Neural progenitor cell (in vitro differentiated cells): ENCODE data around the gene TOR3A. TPM values are rescaled to one million over a fixed set of nuclear protein-coding genes. Genes with fewer than 3 reads are reported as not detected.

Experiments
- DNase-seq: peaks from one replicate; pipeline ENCODE4 v3.0.0-alpha.2; 2016; ENCODE audit warnings: low spot score
- H2AFZ ChIP-seq: fragments of 200-600 bp; sonication (generic); replicated peaks from 2 replicates; pipeline ENCODE4 v1.6.1; 2016; ENCODE audit warnings: antibody characterized with exemption
- H3F3A ChIP-seq: fragments of 200-600 bp; sonication (generic); 2 replicates; pipeline ENCODE4 v1.6.1; 2016; ENCODE audit warnings: antibody characterized with exemption, low read depth
- H3K27ac ChIP-seq: fragments of 200-600 bp; sonication (generic); 2 replicates; pipeline ENCODE4 v1.5.1; 2016; ENCODE audit warnings: mild to moderate bottlenecking
- H3K27me3 ChIP-seq: fragments of 200-600 bp; sonication (generic); 2 replicates; pipeline ENCODE4 v1.6.1; 2016; ENCODE audit warnings: mild to moderate bottlenecking, moderate library complexity
- H3K36me3 ChIP-seq: fragments of 200-600 bp; sonication (generic); 2 replicates; pipeline ENCODE4 v1.5.1; 2016
- H3K4me1 ChIP-seq: fragments of 200-600 bp; sonication (generic); 2 replicates; pipeline ENCODE4 v1.6.1; 2016; ENCODE audit warnings: mixed run types
- H3K4me2 ChIP-seq: fragments of 200-600 bp; sonication (generic); 2 replicates; pipeline ENCODE4 v1.6.1; 2016
- H3K4me3 ChIP-seq: fragments of 200-600 bp; sonication (generic); 2 replicates; pipeline ENCODE4 v1.5.1; 2016
- H3K79me2 ChIP-seq: fragments of 200-600 bp; sonication (generic); 2 replicates; pipeline ENCODE4 v1.6.1; 2016; ENCODE audit warnings: low read depth
- H3K9ac ChIP-seq: fragments of 200-600 bp; sonication (generic); 2 replicates; pipeline ENCODE4 v1.6.1; 2016
- H3K9me3 ChIP-seq: fragments of 200-600 bp; sonication (generic); 2 replicates; pipeline ENCODE4 v1.5.1; 2016; ENCODE audit warnings: low read depth
- H4K20me1 ChIP-seq: fragments of 200-600 bp; sonication (generic); 2 replicates; pipeline ENCODE4 v1.6.1; 2016; ENCODE audit warnings: low read depth
- H3K27ac Mint-ChIP-seq: 3 replicates; pipeline ENCODE4 v1.8.0; 2021; ENCODE audit warnings: mixed read lengths
- H3K27me3 Mint-ChIP-seq: 2 replicates; pipeline ENCODE4 v1.8.0; 2022; ENCODE audit warnings: low read depth, mild to moderate bottlenecking, inconsistent platforms, moderate library complexity, mixed read lengths; ENCODE audit not compliant: insufficient read depth
- H3K36me3 Mint-ChIP-seq: 3 replicates; pipeline ENCODE4 v1.8.0; 2021; ENCODE audit warnings: mixed read lengths
- H3K4me1 Mint-ChIP-seq: 3 replicates; pipeline ENCODE4 v1.8.0; 2021; ENCODE audit warnings: mixed read lengths
- H3K4me3 Mint-ChIP-seq: 3 replicates; pipeline ENCODE4 v1.8.0; 2021; ENCODE audit warnings: mild to moderate bottlenecking, moderate library complexity, mixed read lengths
- H3K9me3 Mint-ChIP-seq: 3 replicates; pipeline ENCODE4 v1.8.0; 2020; ENCODE audit warnings: mixed read lengths
- EZH2 ChIP-seq: fragments of 200-600 bp; sonication (generic); IDR thresholded peaks from 2 replicates; pipeline ENCODE4 v1.6.1; 2017; ENCODE audit warnings: antibody characterized with exemption, mild to moderate bottlenecking, moderate library complexity
- EZH2phosphoT487 ChIP-seq: fragments of 200-600 bp; sonication (generic); IDR thresholded peaks from 2 replicates; pipeline ENCODE4 v1.6.1; 2017; ENCODE audit warnings: antibody characterized with exemption
- total RNA-seq: library from RNA; depleted of rRNA; stranded (reverse); fragments of >200 nt; gene quantifications from 2 replicates; pipeline ENCODE4 v1.2.3, GENCODE V29; 2015; ENCODE audit warnings: low replicate concordance
- TF ChIP-seq, protein P1 (sequence below): fragments of 200-600 bp; sonication (generic); IDR thresholded peaks from 2 replicates; pipeline ENCODE4 v1.5.1; 2017; ENCODE audit warnings: antibody characterized with exemption, mild to moderate bottlenecking

Gene TOR3A, protein sequence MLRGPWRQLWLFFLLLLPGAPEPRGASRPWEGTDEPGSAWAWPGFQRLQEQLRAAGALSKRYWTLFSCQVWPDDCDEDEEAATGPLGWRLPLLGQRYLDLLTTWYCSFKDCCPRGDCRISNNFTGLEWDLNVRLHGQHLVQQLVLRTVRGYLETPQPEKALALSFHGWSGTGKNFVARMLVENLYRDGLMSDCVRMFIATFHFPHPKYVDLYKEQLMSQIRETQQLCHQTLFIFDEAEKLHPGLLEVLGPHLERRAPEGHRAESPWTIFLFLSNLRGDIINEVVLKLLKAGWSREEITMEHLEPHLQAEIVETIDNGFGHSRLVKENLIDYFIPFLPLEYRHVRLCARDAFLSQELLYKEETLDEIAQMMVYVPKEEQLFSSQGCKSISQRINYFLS
- 17.3 and 18.2 TPM in 2 replicates for total RNA-seq

DNA sequence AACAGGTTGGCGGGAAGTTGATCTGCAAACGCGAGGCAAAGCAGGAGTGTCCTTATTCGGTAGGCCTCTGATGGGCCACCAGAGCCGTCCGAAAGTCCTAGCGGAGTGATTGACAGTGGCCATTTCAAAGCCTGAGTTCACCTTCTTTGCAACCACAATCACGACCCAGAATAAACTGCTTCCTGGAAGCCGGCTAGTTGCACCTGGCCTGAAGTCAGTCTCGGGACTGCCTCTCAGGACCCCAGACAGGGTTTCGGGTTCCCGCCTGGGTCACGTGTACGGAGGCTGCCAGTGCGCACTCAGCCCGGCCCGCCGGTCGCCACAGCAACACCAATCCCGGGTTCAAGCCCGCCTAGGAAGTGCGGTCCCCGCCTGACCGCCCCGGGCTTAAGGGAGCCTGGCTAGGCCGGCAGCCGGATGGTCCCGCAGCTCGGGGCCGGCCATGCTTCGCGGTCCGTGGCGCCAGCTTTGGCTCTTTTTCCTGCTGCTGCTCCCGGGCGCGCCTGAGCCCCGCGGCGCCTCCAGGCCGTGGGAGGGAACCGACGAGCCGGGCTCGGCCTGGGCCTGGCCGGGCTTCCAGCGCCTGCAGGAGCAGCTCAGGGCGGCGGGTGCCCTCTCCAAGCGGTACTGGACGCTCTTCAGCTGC, at the start of gene TOR3A:
TSS of gene TOR3A (plus strand) at position 384 of the 646 bp plus-strand sequence. CDS start at position 443, 59 bp downstream.
- peak within 1 kb of the TSS; percentile 90 for H3K4me2 ChIP-seq
- H3K4me1 Mint-ChIP-seq: peaks cover 18% of the 10 kb centered on the region
- H3K36me3 ChIP-seq: no peaks in the 10 kb centered on the region
- H3K27ac Mint-ChIP-seq: peak within 1 kb of the TSS; percentile 39
- H3K79me2 ChIP-seq: no peaks in the 10 kb centered on the region
- peaks cover 3% of the 10 kb centered on the region for H3K27me3 Mint-ChIP-seq
- no peaks in the 10 kb centered on the region for H3K9me3 ChIP-seq
- peak; percentile 94 for DNase-seq
- no peaks in the 10 kb centered on the region for H4K20me1 ChIP-seq
- peaks cover 11% of the 10 kb centered on the region for H3K27me3 ChIP-seq
- peak within 1 kb of the TSS; percentile 94 for H3K4me3 Mint-ChIP-seq
- peak within 1 kb of the TSS; percentile 34 for H3K9ac ChIP-seq
- H3K9me3 Mint-ChIP-seq: no peaks in the 10 kb centered on the region
- TF ChIP-seq, protein P1, sequence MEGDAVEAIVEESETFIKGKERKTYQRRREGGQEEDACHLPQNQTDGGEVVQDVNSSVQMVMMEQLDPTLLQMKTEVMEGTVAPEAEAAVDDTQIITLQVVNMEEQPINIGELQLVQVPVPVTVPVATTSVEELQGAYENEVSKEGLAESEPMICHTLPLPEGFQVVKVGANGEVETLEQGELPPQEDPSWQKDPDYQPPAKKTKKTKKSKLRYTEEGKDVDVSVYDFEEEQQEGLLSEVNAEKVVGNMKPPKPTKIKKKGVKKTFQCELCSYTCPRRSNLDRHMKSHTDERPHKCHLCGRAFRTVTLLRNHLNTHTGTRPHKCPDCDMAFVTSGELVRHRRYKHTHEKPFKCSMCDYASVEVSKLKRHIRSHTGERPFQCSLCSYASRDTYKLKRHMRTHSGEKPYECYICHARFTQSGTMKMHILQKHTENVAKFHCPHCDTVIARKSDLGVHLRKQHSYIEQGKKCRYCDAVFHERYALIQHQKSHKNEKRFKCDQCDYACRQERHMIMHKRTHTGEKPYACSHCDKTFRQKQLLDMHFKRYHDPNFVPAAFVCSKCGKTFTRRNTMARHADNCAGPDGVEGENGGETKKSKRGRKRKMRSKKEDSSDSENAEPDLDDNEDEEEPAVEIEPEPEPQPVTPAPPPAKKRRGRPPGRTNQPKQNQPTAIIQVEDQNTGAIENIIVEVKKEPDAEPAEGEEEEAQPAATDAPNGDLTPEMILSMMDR: no peak
- no peak for TF ChIP-seq EZH2
- no peak for TF ChIP-seq EZH2phosphoT487
- H3F3A ChIP-seq: peaks cover 12% of the 10 kb centered on the region
- peak within 1 kb of the TSS; percentile 71 for H3K4me3 ChIP-seq
- H3K36me3 Mint-ChIP-seq: peaks cover 4% of the 10 kb centered on the region
- H3K4me1 ChIP-seq: no peaks in the 10 kb centered on the region
- H2AFZ ChIP-seq: peak within 1 kb of the TSS; percentile 91
- no peak within 1 kb of the TSS for H3K27ac ChIP-seq

DNA sequence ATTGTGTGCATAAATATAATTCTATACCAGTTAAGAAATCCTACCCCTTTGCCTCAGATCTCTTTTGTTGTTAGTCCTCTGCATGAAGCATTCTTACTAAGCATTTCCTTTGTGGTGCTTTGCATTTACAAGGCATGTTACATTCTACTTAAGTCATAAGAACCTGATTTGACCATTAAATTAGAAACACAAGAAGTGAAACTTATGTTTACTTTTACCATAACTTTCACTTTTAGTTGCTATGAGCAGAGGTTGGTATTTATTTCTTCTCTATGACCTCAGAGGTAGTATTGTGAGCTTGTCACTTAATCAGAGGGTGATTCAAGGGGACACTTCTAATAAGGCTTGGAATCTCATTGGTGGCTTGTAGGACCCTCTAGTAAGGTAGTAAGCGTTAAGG, 47.1 kb upstream of the TOR3A start:
- no peak overlapping the region for H3K4me3 Mint-ChIP-seq
- Histone ChIP-seq H3K79me2 (peaks cover 97% of the 10 kb centered on the region), H3K27me3 (no peaks in the 10 kb centered on the region), H3K36me3 (no peaks in the 10 kb centered on the region), H3K4me1 (peaks cover 12% of the 10 kb centered on the region), H3K4me3 (no peak overlapping the region), H3K9ac (no peak overlapping the region), H3K4me2 (no peak overlapping the region), H3K9me3 (no peaks in the 10 kb centered on the region), H3F3A (no peaks in the 10 kb centered on the region), H2AFZ (no peak overlapping the region), H3K27ac (no peak overlapping the region), H4K20me1 (peaks cover 33% of the 10 kb centered on the region)
- H3K36me3 Mint-ChIP-seq: peaks cover 16% of the 10 kb centered on the region
- DNase-seq: no peak
- TF ChIP-seq EZH2phosphoT487 (no peak), EZH2 (no peak)
- TF ChIP-seq, protein P1: no peak
- H3K9me3 Mint-ChIP-seq: peaks cover 5% of the 10 kb centered on the region
- no peaks in the 10 kb centered on the region for H3K27me3 Mint-ChIP-seq
- H3K4me1 Mint-ChIP-seq: peaks cover 31% of the 10 kb centered on the region
- peak overlapping the region; percentile 72 for H3K27ac Mint-ChIP-seq

DNA sequence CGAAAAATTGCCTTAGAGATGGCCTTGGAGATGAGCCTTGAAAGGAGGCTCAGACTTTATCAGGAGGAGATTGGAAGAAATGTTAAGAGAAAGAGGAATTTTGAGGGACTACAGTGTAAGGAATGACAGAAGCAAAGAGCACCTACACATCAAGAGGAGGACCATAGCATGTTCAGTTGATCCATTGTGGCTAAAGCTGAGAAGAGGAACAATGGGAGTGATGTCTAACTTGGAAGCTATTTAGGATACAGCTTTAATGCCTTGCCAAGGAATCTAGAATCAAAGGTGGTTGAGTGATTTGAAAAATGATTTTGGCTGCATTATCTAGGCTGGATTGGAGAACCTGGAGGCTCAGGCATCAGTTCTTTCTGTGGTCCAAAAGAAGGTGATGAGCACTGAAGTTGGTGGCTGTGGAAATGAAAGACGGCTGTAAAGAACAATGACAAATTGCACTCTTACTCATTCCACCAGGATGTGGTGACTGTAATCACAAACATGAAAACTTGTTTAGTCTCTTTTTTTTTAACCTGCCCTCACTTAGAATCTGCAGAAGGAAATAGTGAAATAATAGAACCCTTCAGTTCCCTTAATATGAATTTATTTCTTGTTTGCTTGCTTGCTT, 44.9 kb upstream of the TOR3A start:
- Mint-ChIP-seq H3K27me3 (no peaks in the 10 kb centered on the region), H3K27ac (no peak overlapping the region), H3K9me3 (peaks cover 12% of the 10 kb centered on the region), H3K4me3 (no peak overlapping the region), H3K36me3 (peaks cover 19% of the 10 kb centered on the region), H3K4me1 (peaks cover 20% of the 10 kb centered on the region)
- Histone ChIP-seq H3K79me2 (peaks cover 75% of the 10 kb centered on the region), H3K4me2 (no peak overlapping the region), H3F3A (no peaks in the 10 kb centered on the region), H2AFZ (no peak overlapping the region), H3K4me1 (peaks cover 9% of the 10 kb centered on the region), H3K27me3 (no peaks in the 10 kb centered on the region), H3K4me3 (no peak overlapping the region), H3K9ac (no peak overlapping the region), H3K27ac (no peak overlapping the region), H3K36me3 (no peaks in the 10 kb centered on the region), H3K9me3 (no peaks in the 10 kb centered on the region), H4K20me1 (peaks cover 13% of the 10 kb centered on the region)
- DNase-seq: no peak
- TF ChIP-seq, protein P1: no peak
- no peak for TF ChIP-seq EZH2phosphoT487
- no peak for TF ChIP-seq EZH2
